ENCODE measurements around the gene GLYATL3.

The GLYATL3 gene

DNA sequence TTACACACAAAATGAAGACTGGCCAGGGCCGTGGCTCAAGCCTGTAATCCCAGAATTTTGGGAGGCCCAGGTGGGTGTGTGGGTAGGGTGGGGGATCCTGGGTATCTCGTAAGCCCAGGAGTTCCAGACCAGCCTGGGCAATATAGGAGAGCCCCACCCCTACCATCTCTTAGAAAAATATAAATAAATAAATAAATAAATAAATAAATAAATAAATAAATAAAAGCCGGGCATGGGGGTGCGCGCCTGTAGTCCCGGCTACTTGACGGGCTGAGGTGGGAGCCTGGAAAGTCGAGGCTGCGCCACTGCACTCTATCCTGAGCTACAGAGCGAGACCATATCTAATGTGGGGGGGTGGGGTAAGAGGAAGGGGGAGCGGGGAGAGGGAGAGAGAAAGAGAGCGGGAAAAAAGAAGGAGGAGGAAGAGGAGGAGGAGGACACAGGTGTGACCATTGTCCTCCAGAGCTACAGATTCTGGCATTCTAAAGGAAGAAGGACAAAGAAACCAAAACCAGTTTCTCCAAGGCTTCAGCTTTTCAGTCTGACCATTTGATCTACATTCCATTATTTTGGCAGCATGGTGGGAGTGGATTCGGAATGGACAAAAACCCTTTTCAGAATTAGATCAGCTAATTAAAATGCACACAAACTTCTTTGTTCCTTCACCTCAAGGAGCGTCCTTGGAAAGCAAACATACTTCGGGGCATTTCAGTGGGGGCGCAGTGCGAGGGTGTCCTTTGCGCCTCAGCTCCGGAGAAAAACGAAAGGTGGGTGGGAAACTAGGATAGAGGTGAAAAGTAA is 50.2 kb downstream of the GLYATL3 start:
- DNase-seq: no peak

DNA sequence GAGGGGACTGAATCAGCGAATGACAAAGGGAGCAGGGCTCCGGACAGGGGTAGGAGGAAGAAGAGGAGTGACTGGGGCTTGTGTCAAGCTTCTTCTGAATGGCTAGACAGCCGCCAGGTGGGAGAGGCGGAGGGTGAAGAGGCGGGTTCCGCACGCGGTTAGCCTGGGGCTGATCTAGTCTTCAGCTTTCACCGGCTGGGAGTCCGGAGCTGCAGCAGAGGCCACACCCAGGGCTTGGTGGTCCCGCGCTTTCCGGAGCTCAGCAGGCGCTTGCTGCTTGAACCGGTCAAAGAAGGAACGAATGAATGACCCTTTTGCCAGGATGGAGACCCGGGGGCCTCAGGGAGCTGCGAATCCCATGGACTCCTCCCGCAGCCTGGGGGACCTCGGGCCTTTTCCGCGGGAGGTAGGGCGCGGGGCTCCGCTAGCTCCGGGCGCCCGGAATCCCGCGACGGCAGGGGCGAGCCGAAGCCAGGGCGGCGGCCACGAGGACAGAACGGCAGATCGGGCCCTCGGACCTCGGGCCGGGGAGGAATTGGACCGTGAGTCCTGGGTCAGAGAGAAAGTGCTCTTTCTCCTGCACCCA is 50.9 kb downstream of the GLYATL3 start, which contains the start of gene C6orf141:
C6orf141 (plus strand) TSS at position 177 of the 586 bp plus-strand sequence; CDS start at position 302, 125 bp downstream.
- DNase-seq: peak; percentile 95

DNA sequence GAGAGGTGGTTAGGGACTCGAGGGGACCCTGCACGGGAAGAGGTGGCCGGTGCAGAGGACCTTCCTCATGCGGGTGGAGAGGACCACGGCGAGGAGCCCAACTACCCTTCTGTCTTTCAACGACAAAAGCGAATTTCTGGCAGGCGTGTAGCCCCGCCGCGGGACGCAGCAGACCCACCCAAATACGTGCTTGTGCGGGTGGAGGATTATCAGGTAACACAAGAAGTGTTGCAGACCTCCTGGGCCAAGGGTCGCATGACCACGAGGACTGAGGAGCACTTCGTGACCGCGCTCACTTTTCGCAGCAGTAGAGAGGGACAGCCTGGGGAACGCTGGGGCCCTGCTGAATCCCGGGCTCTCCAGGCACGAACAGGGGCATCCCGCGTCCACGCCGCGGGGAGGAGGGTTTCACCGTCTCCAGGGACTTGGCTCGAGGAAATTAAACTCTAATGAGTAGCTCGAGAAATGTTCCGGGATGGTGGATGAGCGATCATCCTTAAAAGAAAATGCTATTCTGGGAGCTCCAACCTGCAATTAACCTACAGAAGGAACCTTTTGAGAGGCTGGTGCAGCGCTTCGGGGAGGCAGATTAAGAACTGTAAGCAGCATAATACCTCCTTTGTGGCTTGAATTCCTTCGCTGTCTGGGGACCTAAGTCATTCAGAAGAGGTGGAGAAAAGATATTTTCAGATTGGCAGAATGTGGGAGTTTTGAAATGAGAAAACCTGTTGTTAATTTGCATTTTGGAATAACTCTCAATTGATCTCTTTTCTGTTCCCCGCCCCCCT is 51.5 kb downstream of the GLYATL3 start:
- peak; percentile 66 for DNase-seq

DNA sequence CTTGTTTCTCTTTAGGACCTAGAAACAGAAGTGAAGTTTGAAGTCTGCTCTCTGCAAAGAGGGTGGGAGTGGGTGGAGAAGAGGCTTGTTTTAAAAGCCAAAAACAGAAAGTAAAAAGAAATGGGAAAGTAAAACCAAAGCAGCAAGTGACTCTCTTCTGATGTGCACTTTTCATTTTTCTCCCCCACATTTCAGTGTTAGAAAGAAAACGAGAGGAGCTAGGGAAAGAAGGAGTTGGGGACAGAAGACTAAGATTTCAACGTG is 52.1 kb downstream of the GLYATL3 start:
- DNase-seq: no peak

DNA sequence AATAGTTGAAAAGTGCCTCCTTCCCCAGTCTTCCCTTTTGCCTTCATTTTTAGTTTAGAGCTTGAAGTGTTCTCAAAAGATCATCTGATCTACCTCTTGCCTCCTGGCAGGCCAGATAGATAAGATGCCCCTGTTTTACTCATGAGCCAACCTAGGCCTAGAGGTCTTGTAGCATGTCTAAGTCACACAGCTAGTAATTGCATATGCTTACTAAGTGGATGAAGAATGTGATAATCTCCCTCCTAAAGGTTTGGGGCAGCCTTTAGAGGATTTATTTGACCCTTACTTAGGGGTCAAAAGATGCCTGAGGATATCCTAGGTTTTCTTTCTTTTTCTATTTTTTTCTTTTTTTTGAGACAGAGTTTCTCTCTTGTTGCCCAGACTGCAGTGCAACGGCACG is 52.9 kb downstream of the GLYATL3 start:
- DNase-seq: no peak

DNA sequence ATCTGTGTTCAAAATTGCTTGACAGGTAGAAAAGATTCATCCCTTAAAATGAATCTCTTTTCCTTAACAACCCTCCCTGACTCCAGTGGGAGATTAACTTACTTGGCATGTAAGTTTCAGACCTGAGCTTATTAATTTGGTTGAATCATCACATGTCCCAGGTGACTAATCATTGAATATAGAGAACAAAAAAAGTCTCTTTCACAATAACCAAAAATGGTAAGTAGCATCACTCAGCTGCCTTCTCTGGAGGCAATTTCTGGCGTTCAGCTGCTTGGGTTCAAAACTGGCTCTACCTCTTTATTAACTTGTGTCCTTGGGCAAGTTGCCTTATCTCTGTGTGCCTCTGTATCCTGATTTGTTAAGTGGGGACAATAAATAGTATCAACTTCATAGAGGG is 53.7 kb downstream of the GLYATL3 start:
- no peak for DNase-seq

DNA sequence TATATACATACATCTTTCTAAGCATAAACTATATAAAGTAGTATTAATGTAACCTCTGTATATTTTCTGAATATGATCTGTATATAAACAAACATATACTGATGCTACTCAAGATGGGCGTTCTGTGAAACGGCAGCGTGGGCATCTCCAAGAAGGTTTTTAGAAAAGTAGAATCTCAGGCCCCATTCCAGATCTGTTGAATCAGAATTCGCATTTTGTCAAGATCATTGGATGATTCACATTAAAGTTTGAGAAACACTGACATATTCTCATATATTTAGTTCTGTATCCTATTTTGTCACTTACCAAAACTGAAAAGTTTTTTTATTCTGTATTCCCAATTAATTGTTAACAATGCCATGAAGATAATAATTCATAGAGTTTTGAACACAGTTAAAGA is 56.2 kb downstream of the GLYATL3 start:
- DNase-seq: no peak

DNA sequence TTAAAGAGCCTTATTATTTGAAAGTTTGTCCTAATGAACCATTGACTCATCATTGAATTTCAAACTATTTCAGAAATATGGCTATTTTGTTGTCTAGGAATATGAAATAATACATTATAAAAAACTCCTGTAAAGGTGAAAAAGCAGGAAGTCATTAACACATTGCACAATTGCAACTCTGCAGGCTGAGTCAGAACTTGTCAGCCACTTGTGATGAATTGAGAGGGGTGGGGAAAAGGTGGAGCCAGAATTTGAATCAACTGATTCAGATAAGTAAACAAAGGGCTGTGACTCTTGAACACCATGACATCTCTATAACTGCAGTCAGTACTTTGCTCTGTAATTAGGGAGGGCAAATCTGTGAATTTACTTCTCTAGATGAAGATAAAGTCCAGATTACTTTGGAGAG is 56.7 kb downstream of the GLYATL3 start:
- no peak for DNase-seq

DNA sequence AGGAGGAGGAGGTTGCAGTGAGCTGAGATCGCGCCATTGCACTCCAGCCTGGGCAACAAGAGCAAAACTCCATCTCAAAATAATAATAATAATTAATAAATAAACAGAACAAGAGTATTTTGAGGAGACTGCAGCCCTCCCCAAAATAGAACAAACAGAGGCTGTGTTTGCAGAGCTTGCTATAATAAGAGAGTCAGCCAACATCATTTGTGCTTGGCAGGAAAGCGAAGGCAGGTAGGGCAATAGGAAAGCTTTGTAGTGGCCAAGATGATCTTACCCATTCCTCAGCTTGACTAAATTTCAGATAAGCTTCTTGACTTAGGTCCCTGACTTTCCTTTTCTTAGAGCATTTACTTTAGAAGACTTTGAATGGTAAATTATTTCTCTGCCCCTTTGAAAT is 57.5 kb downstream of the GLYATL3 start:
- DNase-seq: no peak

DNA sequence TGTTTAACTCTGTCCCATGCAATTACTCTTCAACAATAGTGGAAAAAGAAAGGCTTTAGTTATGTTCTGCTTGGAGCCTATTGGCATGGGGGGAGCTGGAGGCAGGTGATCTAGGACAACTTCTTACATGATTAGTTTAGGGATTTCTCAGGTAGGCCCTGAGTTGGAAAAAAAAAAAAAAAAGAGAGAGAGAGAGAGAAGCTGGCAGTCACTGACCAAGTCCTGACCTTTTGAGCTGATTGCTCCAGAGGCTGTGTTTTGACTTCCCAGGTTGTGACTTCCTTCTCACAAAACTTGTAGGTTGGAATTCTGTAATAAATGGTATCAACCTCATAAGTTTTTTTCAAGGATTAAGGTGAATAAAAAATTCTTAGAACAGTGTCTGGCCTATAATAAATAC is 58.5 kb downstream of the GLYATL3 start:
- DNase-seq: no peak

DNA sequence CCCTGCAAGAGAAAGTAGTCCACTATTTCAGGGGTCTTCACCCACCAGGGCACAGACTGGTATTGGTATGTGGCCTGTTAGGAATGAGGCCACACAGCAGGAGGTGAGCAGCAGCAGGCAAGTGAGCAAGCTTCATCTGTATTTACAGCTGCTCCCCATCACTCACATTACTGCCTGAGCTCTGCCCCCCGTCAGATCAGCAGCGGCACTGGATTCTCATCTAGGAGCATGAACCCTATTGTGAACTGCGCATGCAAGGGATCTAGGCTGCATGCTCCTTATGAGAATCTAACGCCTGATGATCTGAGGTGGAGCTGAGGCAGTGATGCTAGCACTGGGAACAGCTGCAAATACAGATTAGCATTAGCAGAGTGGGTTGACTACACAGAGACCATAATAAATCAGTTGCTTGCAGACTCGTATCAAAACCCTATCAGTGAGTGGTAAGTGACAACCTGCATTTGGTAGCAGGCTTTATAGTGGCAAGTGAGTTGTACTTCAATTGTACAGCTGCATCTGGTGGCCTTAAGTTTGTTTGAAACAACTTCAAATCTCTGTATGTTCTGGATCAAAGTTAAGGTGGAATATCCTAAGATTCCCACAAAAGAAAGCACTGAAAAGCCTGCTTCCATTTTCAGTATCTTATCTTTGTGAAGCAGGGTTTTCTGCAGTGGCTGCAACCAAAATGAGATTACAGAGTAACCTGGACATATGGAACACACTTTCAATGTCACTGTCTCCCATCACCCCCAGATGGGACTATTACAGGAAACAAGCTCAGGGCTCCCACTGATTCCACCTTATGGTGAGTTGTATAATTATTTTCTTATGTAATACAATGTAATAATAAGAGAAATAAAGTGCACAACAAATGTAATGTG is 63.5 kb downstream of the GLYATL3 start:
- no peak for DNase-seq

DNA sequence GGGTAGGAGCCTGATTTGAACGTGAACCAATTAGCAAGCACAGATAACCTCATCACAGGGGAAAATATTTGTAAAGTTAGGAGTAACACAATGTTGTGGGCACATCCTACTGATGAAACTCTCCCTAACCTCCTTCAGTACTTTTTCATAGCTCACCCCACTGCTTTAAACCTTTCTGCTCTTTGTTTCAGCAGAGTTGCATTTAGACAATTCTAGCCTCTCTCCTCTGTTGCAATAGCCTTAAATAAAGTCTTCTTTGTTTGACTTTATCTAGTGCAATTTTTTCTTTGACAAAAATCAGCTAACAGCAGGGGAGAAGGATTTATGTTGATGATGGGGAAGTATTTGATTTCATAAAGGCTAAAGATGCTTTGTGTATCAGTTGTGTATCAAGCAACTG is 64.8 kb downstream of the GLYATL3 start:
- DNase-seq: no peak

DNA sequence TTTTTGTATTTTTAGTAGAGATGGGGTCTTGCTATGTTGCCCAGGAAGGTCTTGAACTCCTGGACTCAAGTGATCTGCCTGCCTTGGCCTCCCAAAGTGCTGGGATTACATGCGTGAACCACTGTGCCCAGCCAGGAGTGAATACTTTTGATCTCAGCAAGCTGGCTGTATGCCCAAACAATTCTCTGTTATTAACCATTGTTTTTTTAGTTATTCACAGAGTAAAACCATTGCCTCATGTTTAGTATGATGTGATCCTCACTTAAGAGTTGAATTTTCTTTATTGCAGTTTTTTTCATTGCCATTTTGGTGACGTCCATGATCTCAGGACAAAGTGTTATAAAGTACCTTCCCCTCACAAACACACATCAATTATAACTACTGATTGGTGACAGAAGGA is 65.5 kb downstream of the GLYATL3 start:
- DNase-seq: no peak

DNA sequence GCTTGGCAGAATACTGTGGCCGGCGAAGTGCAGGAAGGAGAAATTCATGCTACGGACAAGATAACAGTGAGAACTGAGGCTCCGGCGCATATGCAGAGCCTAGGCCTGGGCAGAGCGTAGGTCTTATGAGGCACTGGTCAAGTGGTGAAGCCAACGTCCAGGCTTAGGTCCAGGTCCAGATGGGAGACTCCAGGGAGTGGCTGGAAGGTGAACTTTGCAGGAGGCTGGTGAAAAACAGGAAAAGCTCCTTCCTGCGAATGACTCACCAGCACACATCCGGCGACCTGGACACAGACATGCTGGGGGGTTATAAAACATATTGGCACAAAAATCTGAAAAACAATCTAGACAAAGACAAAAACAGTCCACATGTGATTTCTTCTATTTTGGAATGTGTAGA is 66.1 kb downstream of the GLYATL3 start:
- DNase-seq: peak; percentile 61

DNA sequence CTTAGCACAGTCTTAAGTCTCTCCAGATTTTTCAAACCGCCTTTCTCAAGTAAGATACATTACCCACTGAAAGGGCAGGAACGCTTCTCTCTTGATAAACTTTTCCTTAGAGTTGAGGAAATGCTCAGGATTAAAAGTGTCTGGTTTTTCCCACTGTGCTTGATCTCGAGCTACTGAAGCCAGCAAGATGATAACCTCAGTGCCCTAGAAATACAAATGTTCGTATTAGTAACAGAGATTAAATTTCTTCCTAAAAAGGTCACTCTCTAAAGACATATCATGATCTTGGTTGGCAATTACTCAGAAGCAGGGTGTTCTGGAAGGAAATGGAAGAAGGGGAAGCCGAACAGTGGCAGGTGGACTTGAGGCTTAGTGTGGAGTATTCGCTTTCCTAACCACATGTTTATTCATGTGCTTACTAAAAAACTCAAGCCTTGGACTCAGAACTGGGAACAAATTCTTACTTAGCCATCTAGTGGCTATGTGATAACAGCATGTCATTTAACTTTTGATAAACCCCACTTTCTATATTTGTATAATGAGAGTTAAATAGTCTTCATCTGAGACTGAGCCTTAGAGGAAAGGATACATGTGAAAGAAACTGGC is 70.9 kb downstream of the GLYATL3 start:
- no peak for DNase-seq

DNA sequence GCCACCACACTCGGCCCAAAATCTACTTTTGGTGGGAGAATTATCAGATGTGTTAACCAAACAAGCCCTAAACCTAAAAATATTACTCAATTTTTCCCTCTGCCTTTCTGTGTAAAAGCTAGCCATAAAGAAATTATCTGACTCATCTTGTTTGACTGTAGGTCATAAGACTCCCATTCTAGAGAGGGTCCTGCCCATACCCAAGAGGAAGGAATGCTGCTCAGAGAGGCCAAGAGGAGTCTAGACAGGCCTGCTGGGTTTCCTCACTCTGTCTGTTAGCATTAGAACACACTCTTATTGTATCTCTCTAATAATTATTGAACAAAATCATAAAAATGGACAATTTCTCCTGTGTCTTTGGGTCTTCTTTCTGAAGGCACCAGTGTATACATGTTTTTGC is 76.9 kb downstream of the GLYATL3 start:
- peak; percentile 65 for DNase-seq

Measured in islet precursor cell (in vitro differentiated cells).